ENCODE measurements around the gene KCNMA1. TPM values are rescaled to one million over a fixed set of nuclear protein-coding genes. Genes with fewer than 3 reads are reported as not detected.

The KCNMA1 gene
- total and polyA plus RNA-seq, 10 of the 15 experiments (the other 5 are each of a cell fraction or from before 2014, with no cell fraction given): 8.5 to 77.0 (median 21.3) TPM

GRCh38 chr10:77123330-77123729, 514.3 kb downstream of the KCNMA1 start:
- POLR2A ChIA-PET: no interaction called here
- ATAC-seq: no peak
- RAD21 ChIA-PET (ENCODE audit: unreplicated experiment): no interaction called here
- intact Hi-C loops (cut with micrococcal nuclease; ENCODE audit: unreplicated experiment) (no loop called here), in situ Hi-C loops (cut with MboI) (no loop called here)
- DNase-seq (ENCODE audit: low read depth, low spot score): no peak
- no peak for FAIRE-seq
- Histone ChIP-seq H3K27me3 (replicated peaks in 1 of 2; ENCODE audit: control insufficient read depth in 2 of 2, insufficient read depth in 2 of 2, low read length in 1 of 2) (no peaks in the 10 kb centered on the region), H3K4me1 (ENCODE audit: control insufficient read depth, insufficient read depth, low read length) (no peaks in the 10 kb centered on the region), H4K20me1 (ENCODE audit: control insufficient read depth, insufficient read depth) (no peaks in the 10 kb centered on the region), H3K9me3 (replicated peaks; ENCODE audit: control insufficient read depth, insufficient read depth, low read length) (no peaks in the 10 kb centered on the region), H3K4me3 (no peak overlapping the region), H3K36me3 (ENCODE audit: control insufficient read depth in 2 of 2, insufficient read depth in 2 of 2, low read length in 1 of 2) (no peaks in the 10 kb centered on the region), H3K9ac (ENCODE audit: control insufficient read depth, insufficient read depth, low read length) (no peak overlapping the region), H3K27ac (ENCODE audit: control insufficient read depth, insufficient read depth) (no peak overlapping the region), H3K4me2 (ENCODE audit: control insufficient read depth, insufficient read depth) (no peak overlapping the region), H3K79me2 (ENCODE audit: control insufficient read depth, insufficient read depth, low read length) (no peaks in the 10 kb centered on the region), H2AFZ (ENCODE audit: control insufficient read depth, low read depth, low read length) (no peak overlapping the region)
- CTCF ChIA-PET: no interaction called here
- no TSS peak for BruUV-seq (replicated peaks)
- SMC1A ChIA-PET (ENCODE audit: uncharacterized antibody, unreplicated experiment): no interaction called here
- 69% methylated on average over 5 of the region's 5 CpGs for WGBS (ENCODE audit: insufficient coverage, insufficient replicate concordance, low lambda C conversion rate, missing lambda C conversion rate)
- TF ChIP-seq ATF2 (IDR thresholded peaks at IDR 0.05; ENCODE audit: low read length): no peak
- no peak for TF ChIP-seq TCF3 (IDR thresholded peaks at IDR 0.05; ENCODE audit: borderline replicate concordance, insufficient read depth, low read depth, low read length)
- no peak for TF ChIP-seq ZNF217 (IDR thresholded peaks at IDR 0.05)

GRCh38 chr10:77121829-77122228, 515.8 kb downstream of the KCNMA1 start:
- H3K4me2 ChIP-seq (ENCODE audit: control insufficient read depth, insufficient read depth): no peak overlapping the region
- CTCF ChIA-PET: interaction anchor here (1.2 kb wide), 1 partner anchor 8 kb away, joined by 3 read pairs; no protein-coding TSS in a partner anchor
- no peak overlapping the region for H3K9ac ChIP-seq (ENCODE audit: control insufficient read depth, insufficient read depth, low read length)
- FAIRE-seq (no peak), ATAC-seq (no peak), DNase-seq (ENCODE audit: low read depth, low spot score) (no peak)
- intact Hi-C loops (cut with micrococcal nuclease; ENCODE audit: unreplicated experiment): no loop called here
- H3K27me3 ChIP-seq (replicated peaks in 1 of 2; ENCODE audit: control insufficient read depth in 2 of 2, insufficient read depth in 2 of 2, low read length in 1 of 2): no peaks in the 10 kb centered on the region
- H2AFZ ChIP-seq (ENCODE audit: control insufficient read depth, low read depth, low read length): no peak overlapping the region
- H3K79me2 ChIP-seq (ENCODE audit: control insufficient read depth, insufficient read depth, low read length): no peaks in the 10 kb centered on the region
- WGBS (ENCODE audit: insufficient coverage, insufficient replicate concordance, low lambda C conversion rate, missing lambda C conversion rate): 59% methylated on average over 10 of the region's 10 CpGs
- RAD21 ChIA-PET (ENCODE audit: unreplicated experiment): no interaction called here
- SMC1A ChIA-PET (ENCODE audit: uncharacterized antibody, unreplicated experiment): no interaction called here
- POLR2A ChIA-PET: no interaction called here
- H4K20me1 ChIP-seq (ENCODE audit: control insufficient read depth, insufficient read depth): no peaks in the 10 kb centered on the region
- no peaks in the 10 kb centered on the region for H3K4me1 ChIP-seq (ENCODE audit: control insufficient read depth, insufficient read depth, low read length)
- no peaks in the 10 kb centered on the region for H3K9me3 ChIP-seq (replicated peaks; ENCODE audit: control insufficient read depth, insufficient read depth, low read length)
- BruUV-seq (replicated peaks): no TSS peak
- H3K27ac ChIP-seq (ENCODE audit: control insufficient read depth, insufficient read depth): no peak overlapping the region
- H3K36me3 ChIP-seq (ENCODE audit: control insufficient read depth in 2 of 2, insufficient read depth in 2 of 2, low read length in 1 of 2): no peaks in the 10 kb centered on the region
- in situ Hi-C loops (cut with MboI): no loop called here
- H3K4me3 ChIP-seq: no peak overlapping the region
- TF ChIP-seq IRF4 (IDR thresholded peaks at IDR 0.05; ENCODE audit: low read depth, low read length) (no peak), SRF (IDR thresholded peaks at IDR 0.05; ENCODE audit: low read depth in 2 of 2, low read length in 2 of 2) (no peak), KAT2A (conservative IDR thresholded peaks at IDR 0.05; ENCODE audit: control insufficient read depth, low read depth, low read length) (no peak), MEF2B (IDR thresholded peaks at IDR 0.05; ENCODE audit: partially characterized antibody, poor library complexity, severe bottlenecking) (no peak), DPF2 (IDR thresholded peaks at IDR 0.05) (no peak), NR2F1 (conservative IDR thresholded peaks at IDR 0.05) (no peak), CUX1 (IDR thresholded peaks at IDR 0.05; ENCODE audit: insufficient replicate concordance, low read depth, low read length) (no peak), MEF2A (IDR thresholded peaks at IDR 0.05; ENCODE audit: insufficient read depth, low read depth, low read length) (no peak), BRCA1 (IDR thresholded peaks at IDR 0.05; ENCODE audit: low read depth, low read length) (no peak), ZNF207 (IDR thresholded peaks at IDR 0.05; ENCODE audit: borderline replicate concordance) (no peak)
